Activated CD4-positive, alpha-beta memory T cell treated with anti-CD3 and anti-CD28 coated beads for 36 hours (primary cell): ENCODE measurements around the gene SNX8. TPM values are rescaled to one million over a fixed set of nuclear protein-coding genes. Genes with fewer than 3 reads are reported as not detected.

Experiments used
- CTCF ChIA-PET: fragments of 350-600 bp; sonication (Branson Sonifier 250); formaldehyde crosslinking; loops from one replicate; lab custom pipeline; 2021; ENCODE audit warnings: antibody characterized with exemption, inconsistent platforms; lab: Charles Lee
- POLR2A ChIA-PET: fragments of 350-600 bp; sonication (Branson Sonifier 250); formaldehyde crosslinking; loops from one replicate; lab custom pipeline; 2021; ENCODE audit warnings: antibody characterized with exemption; lab: Charles Lee
- DNase-seq: peaks from one replicate; pipeline ENCODE4 v3.0.0-alpha.2; 2020
- H3K27ac Mint-ChIP-seq: one replicate; pipeline ENCODE4 v1.8.0; 2021; ENCODE audit warnings: mixed read lengths
- H3K27me3 Mint-ChIP-seq: one replicate; pipeline ENCODE4 v1.8.0; 2021; ENCODE audit warnings: mixed read lengths
- H3K36me3 Mint-ChIP-seq: one replicate; pipeline ENCODE4 v1.8.0; 2021; ENCODE audit warnings: mixed read lengths
- H3K4me1 Mint-ChIP-seq: one replicate; pipeline ENCODE4 v1.8.0; 2021; ENCODE audit warnings: low read depth, mixed read lengths
- H3K4me3 Mint-ChIP-seq: one replicate; pipeline ENCODE4 v1.8.0; 2021; ENCODE audit warnings: mild to moderate bottlenecking, mixed read lengths
- H3K9me3 Mint-ChIP-seq: one replicate; pipeline ENCODE4 v1.8.0; 2021; ENCODE audit warnings: mixed read lengths
- intact Hi-C: fragments of 100-400 bp; cut with micrococcal nuclease; formaldehyde crosslinking; loops from one replicate; pipeline ENCODE4 v1.15.1; 2023
- total RNA-seq, 2 experiments: library from RNA; stranded (reverse); gene quantifications; one replicate each; pipeline ENCODE4 v1.2.3, GENCODE V29; 2021

SNX8 gene
- total RNA-seq, 2 experiments from 2014 or later, result 35.4 to 40.2 TPM

DNA sequence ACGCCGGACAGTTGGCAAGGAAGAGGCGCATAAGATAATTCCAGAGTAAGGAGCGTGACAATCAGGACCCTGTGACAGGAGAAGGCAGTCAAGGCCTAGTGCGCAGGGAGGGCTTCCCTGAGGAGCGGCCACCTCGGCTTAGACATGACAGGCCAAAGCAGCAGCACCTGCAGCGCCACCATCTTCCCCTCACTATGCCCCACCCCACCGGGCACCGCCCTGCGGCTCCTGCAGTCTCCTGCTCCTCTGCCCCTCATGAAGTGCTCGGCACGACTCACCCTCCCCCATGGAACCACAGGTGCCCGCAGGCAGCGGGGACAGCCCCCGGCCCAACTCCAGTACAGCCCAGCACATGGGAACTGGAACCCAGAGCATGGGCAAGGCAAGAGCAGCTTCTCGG is 93.3 kb downstream of the SNX8 start:
- H3K27me3 Mint-ChIP-seq, result no peaks in the 10 kb centered on the region
- POLR2A ChIA-PET, result no interaction called here
- H3K4me3 Mint-ChIP-seq, result no peak overlapping the region
- H3K27ac Mint-ChIP-seq, result no peak overlapping the region
- H3K9me3 Mint-ChIP-seq, result no peaks in the 10 kb centered on the region
- no peak for DNase-seq
- intact Hi-C loops, result no loop called here
- H3K36me3 Mint-ChIP-seq, result peaks cover 32% of the 10 kb centered on the region
- CTCF ChIA-PET, result no interaction called here
- no peaks in the 10 kb centered on the region for H3K4me1 Mint-ChIP-seq

DNA sequence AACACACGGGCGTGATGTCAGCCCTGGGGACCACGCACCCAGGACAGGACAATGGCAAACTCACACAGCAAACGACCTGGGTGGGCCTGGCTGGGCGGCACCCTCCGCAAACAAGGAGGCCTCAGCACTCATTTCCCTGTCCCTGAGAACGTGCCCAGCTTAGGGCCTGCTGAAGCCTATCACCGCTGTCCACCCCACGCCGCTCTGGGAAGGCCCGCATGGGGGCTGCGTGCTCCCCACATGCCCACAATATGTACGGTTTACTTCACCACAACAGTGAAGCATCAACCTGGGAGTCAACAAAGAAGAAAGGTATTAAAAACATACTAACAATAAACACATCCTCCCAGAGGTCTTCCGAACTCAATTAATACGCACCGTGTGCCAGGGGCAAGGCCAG is 93.7 kb downstream of the SNX8 start:
- Mint-ChIP-seq H3K9me3 (no peaks in the 10 kb centered on the region), H3K27me3 (no peaks in the 10 kb centered on the region), H3K27ac (no peak overlapping the region), H3K4me1 (no peaks in the 10 kb centered on the region), H3K4me3 (no peak overlapping the region), H3K36me3 (peaks cover 34% of the 10 kb centered on the region)
- intact Hi-C loops, result no loop called here
- POLR2A ChIA-PET, result no interaction called here
- no peak for DNase-seq
- CTCF ChIA-PET, result no interaction called here

DNA sequence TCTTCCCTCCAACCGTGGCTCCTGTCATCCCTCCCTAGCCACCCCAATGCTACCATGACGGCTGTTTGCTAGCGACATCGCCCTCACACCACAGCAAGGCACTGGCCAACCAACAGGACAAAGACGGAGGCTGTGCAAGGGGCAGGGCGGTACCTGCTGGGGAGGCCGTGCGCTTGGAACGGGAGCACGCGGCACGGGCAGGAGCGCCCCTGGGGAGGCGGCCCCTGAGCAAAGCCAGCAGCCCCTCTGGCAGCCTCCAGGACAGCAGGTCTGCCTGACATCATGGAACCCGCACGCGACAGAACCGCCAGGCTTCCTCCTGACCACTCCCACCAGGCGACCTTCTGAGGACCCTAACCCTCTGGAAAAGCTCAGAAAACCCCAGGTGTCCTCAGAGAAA is 94.2 kb downstream of the SNX8 start:
- DNase-seq, result no peak
- Mint-ChIP-seq H3K36me3 (peaks cover 34% of the 10 kb centered on the region), H3K27ac (no peak overlapping the region), H3K27me3 (no peaks in the 10 kb centered on the region), H3K4me1 (no peaks in the 10 kb centered on the region), H3K4me3 (no peak overlapping the region), H3K9me3 (no peaks in the 10 kb centered on the region)
- intact Hi-C loops, result no loop called here
- POLR2A ChIA-PET, result no interaction called here
- CTCF ChIA-PET, result no interaction called here

DNA sequence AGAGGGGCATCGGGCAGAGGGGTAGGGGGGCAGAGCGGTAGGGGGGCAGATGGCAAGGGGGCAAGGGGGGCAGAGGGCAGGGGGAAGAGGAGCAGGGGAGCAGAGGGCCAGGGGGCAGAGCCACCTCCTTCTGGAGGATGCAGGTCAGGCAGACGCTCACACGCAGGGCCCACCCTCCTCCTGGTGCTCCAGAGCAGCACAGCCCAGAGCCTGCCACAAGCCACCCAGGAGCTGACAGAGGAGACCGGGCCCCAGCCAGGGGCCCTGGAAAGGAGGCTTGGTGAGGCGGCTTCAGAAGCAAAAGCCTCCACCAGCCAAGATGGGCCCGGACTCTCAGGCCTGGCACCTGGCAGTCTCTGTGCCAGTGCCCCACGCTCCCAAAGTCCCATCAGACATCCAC is 94.6 kb downstream of the SNX8 start:
- Mint-ChIP-seq H3K27ac (no peak overlapping the region), H3K27me3 (no peaks in the 10 kb centered on the region), H3K36me3 (peaks cover 36% of the 10 kb centered on the region), H3K4me1 (peaks cover 3% of the 10 kb centered on the region), H3K9me3 (no peaks in the 10 kb centered on the region), H3K4me3 (no peak overlapping the region)
- CTCF ChIA-PET, result no interaction called here
- POLR2A ChIA-PET, result no interaction called here
- DNase-seq, result no peak
- intact Hi-C loops, result no loop called here

DNA sequence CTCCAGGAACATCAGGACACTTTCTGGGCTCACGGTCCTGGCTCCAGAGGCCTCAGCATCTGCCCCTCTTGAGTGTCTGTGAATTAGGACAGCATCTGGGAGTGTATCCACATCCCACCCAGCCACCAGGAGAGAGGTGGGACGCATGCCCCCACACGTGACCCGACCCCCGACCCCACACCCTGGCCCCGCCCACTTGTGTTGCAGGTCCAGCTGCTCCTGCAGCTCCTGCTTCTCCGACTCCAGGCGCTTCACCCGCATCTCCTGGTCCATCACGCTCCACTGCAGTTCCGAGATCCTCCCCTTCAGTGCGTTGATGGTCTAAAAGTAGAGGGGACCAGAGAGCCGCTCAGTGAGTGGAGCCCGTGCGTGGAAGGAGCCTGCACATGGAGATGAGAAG is 95.1 kb downstream of the SNX8 start:
- ChIA-PET POLR2A (no interaction called here), CTCF (no interaction called here)
- H3K36me3 Mint-ChIP-seq, result peaks cover 35% of the 10 kb centered on the region
- no peaks in the 10 kb centered on the region for H3K9me3 Mint-ChIP-seq
- no peak overlapping the region for H3K27ac Mint-ChIP-seq
- H3K4me3 Mint-ChIP-seq, result no peak overlapping the region
- no peak for DNase-seq
- H3K4me1 Mint-ChIP-seq, result peaks cover 4% of the 10 kb centered on the region
- H3K27me3 Mint-ChIP-seq, result no peaks in the 10 kb centered on the region
- intact Hi-C loops, result no loop called here

DNA sequence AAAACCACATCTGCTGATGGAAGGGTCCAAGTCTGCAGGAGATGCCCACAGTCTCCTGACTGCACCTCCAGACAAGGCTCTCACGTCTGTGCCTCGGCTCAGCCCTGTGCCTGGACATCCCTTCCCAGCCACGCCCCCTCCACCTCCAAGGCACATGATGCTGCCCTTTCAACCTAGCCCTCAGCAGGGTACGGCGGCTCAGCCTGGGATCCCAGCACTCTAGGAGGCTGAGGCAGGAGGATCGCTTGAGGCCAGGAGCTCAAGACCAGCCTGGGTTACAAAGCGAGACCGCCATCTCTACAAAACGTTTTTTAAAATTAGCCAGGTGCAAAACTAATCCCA is 95.8 kb downstream of the SNX8 start:
- Mint-ChIP-seq H3K36me3 (peaks cover 37% of the 10 kb centered on the region), H3K27me3 (no peaks in the 10 kb centered on the region), H3K27ac (no peak overlapping the region), H3K9me3 (no peaks in the 10 kb centered on the region), H3K4me1 (peaks cover 4% of the 10 kb centered on the region), H3K4me3 (no peak overlapping the region)
- intact Hi-C loops, result no loop called here
- POLR2A ChIA-PET, result no interaction called here
- CTCF ChIA-PET, result no interaction called here
- no peak for DNase-seq

DNA sequence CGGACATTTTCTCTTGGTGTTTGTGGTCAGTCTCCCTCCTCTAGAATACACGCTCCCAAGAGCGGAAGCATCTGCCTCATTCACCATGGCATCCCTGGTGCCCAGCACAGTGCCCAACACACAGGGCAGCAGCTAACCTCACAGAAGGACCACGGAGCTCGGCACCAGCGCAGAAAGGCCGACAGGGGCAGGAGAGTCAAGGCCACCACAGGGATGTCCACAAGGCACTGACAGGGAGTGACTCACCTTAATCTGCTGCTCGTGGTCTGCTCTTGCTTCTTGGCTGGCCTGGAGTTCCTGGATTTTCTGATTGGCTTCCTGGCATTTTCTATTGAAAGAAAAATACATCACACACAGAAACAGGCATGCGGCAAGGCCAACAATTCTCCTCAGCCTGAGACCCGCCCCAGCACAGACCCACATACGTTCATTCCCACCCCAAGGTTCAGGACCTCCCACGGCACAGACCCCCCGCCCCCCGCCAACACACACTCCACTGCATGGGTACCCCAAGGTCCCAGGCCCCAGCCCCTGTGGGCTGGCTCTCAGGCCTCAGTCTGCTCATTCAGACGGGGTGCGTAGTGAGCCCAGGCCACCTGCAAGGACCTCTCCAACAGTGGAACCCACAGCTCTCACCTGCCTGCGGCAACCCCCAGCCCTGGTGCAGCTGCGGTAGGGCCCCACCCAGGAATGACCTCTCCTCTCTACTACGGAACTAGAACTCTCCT is 96.4 kb downstream of the SNX8 start:
- ChIA-PET CTCF (no interaction called here), POLR2A (no interaction called here)
- intact Hi-C loops, result no loop called here
- peaks cover 37% of the 10 kb centered on the region for H3K36me3 Mint-ChIP-seq
- H3K27ac Mint-ChIP-seq, result no peak overlapping the region
- H3K4me3 Mint-ChIP-seq, result no peak overlapping the region
- no peaks in the 10 kb centered on the region for H3K9me3 Mint-ChIP-seq
- DNase-seq, result no peak
- peaks cover 4% of the 10 kb centered on the region for H3K4me1 Mint-ChIP-seq
- H3K27me3 Mint-ChIP-seq, result no peaks in the 10 kb centered on the region

DNA sequence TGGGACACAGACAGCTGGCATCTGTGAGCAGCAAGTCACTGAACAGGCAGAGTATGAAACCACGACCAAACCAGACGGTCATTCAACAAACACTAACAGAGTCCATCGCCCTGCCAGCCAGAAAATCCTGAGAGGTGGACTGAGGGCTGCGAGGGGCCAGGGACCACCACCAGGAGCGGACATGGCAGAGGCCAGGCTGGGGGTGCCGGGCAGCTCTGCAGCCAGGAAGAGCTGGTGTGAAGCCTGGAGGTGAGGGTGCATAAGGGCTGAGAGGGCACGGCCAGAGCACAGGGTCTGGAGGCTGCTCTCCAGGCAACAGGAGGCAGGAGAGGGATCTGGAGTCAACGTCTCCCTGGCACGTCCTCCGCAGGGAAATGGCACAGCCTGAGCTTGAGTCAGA is 97.0 kb downstream of the SNX8 start:
- Mint-ChIP-seq H3K27ac (no peak overlapping the region), H3K36me3 (peaks cover 39% of the 10 kb centered on the region), H3K4me3 (no peak overlapping the region), H3K27me3 (no peaks in the 10 kb centered on the region), H3K9me3 (no peaks in the 10 kb centered on the region), H3K4me1 (peaks cover 4% of the 10 kb centered on the region)
- no peak for DNase-seq
- POLR2A ChIA-PET, result no interaction called here
- CTCF ChIA-PET, result no interaction called here
- intact Hi-C loops, result no loop called here

DNA sequence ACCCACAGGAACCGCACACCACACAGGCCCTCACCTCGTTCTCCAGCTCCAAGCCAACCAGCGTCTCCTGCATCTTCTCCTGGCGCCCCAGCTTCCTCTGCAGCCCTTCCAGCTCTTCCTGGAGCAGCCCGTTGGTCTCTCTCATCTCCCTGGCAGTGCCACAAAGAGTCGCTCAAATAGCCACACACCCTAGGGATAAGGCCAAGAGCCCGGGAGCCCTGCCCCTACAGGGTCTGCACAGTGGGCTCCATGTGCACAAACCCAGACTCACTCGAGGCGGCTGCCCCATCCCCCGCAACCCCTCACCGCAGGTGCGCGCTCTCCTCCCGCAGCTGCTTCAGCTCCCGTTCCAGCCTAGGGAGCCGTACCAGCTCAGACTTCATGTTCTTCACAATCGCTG is 98.4 kb downstream of the SNX8 start:
- Mint-ChIP-seq H3K4me1 (peaks cover 4% of the 10 kb centered on the region), H3K27me3 (no peaks in the 10 kb centered on the region), H3K27ac (no peak overlapping the region), H3K4me3 (no peak overlapping the region), H3K36me3 (peaks cover 39% of the 10 kb centered on the region), H3K9me3 (no peaks in the 10 kb centered on the region)
- ChIA-PET CTCF (interaction anchor here (1.1 kb wide), 1 partner anchor 8 kb away, joined by 3 read pairs; no protein-coding TSS in a partner anchor), POLR2A (no interaction called here)
- DNase-seq, result no peak
- intact Hi-C loops, result no loop called here

DNA sequence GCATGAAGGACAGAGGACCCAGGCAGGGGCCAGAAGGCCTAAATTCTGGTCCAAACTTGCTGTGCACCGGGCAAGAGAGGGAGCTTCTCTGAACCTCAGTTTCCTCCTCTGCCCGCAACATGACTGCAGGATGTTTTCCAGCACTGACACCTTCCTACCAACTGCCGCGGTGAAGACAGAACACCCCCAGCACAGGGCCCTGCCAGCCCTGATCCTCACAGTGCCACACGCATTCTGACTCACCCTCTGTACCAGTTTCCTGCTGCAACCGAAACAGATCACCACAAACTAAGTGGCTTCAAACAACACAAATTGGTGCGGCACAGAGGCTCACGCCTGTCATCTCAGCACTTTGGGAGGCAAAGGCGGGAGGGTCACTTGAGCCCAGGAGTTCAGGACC is 99.6 kb downstream of the SNX8 start:
- Mint-ChIP-seq H3K27ac (peak overlapping the region; percentile 28), H3K4me1 (peaks cover 4% of the 10 kb centered on the region), H3K4me3 (no peak overlapping the region), H3K36me3 (peaks cover 41% of the 10 kb centered on the region), H3K27me3 (no peaks in the 10 kb centered on the region), H3K9me3 (no peaks in the 10 kb centered on the region)
- ChIA-PET POLR2A (no interaction called here), CTCF (interaction anchor here (1.1 kb wide), 1 partner anchor 9 kb away, joined by 3 read pairs; no protein-coding TSS in a partner anchor)
- peak; percentile 60 for DNase-seq
- intact Hi-C loops, result no loop called here

DNA sequence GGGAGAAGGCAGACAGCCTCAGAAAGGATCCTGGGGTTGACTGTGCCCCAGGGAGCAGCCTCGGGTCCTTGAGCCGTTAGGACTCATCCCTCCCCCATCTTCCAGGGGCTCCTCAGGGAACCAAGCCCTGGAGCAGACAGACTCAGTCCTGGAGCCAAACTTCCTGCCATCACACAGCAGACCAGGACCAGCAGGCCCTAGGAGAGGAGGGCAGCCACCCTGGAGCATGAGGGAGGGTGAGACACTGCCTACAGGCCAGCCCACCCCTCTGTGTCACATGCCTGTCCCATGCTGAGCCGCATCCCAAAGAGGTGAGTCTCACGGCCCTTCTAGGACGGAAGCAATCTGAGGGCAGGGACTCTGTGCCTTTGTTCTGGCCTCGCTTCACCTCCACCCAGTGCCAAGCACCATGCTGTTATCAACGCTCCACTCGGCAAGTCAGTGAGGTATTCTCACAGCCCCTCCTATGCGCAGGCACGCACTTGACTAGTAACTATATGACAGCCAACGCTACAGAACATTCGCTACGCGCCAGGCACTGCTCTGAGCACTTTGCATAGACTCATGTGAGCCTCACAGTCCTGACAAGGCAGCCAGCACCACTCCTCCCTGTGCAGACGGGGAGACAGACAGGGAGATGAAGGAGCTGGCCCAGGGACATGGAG is 100.6 kb downstream of the SNX8 start:
- Mint-ChIP-seq H3K4me1 (peaks cover 4% of the 10 kb centered on the region), H3K36me3 (peaks cover 45% of the 10 kb centered on the region), H3K4me3 (no peak overlapping the region), H3K27me3 (no peaks in the 10 kb centered on the region), H3K9me3 (no peaks in the 10 kb centered on the region), H3K27ac (no peak overlapping the region)
- intact Hi-C loops, result no loop called here
- no peak for DNase-seq
- ChIA-PET CTCF (no interaction called here), POLR2A (no interaction called here)

DNA sequence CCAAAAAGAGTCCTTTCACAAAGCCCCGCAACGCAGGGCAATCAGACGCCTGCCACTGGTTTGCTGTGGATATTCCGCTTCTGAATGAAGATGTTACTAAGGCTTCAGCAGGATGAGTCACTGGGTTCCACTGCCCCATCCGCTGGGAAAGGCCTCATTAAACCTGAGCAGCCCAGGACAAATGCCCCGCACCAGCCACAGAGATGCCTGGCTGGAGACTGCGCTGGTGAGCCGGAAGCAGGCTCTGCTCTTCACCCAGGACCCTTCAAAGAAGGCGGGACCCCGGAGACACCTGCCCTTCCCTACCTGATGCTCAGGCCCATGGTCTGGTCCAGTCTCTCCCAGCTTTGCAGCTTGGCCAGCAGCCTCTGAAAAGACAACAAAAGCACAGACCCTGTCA is 101.3 kb downstream of the SNX8 start:
- CTCF ChIA-PET, result no interaction called here

DNA sequence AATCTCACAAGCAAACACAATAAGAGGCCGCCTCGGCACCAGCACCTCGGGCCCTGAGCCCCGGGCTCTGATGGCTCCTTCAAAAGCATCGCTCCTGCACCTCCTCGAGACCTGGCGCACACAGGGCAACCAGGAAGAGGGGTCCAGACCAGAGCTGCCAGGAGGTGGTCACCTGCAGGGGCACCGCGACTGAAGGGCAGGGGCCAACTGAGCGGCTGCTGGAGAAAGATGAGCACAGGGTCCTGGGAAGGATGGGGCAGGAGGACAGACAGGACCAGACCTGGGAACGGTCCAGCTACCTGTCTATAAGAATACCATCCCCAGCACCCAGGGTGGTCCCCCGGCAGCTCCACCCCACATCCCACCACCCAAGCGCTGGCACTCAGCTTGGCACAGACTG is 102.3 kb downstream of the SNX8 start:
- no peak for DNase-seq
- CTCF ChIA-PET, result no interaction called here
- Mint-ChIP-seq H3K9me3 (no peaks in the 10 kb centered on the region), H3K27me3 (no peaks in the 10 kb centered on the region), H3K4me1 (peaks cover 4% of the 10 kb centered on the region), H3K4me3 (no peak overlapping the region), H3K27ac (no peak overlapping the region), H3K36me3 (peaks cover 41% of the 10 kb centered on the region)
- POLR2A ChIA-PET, result no interaction called here
- intact Hi-C loops, result no loop called here

More for the DNA sequence above, 101.3 kb downstream of the SNX8 start:
- Mint-ChIP-seq H3K27ac (no peak overlapping the region), H3K36me3 (peaks cover 41% of the 10 kb centered on the region), H3K27me3 (no peaks in the 10 kb centered on the region), H3K9me3 (no peaks in the 10 kb centered on the region), H3K4me1 (peaks cover 4% of the 10 kb centered on the region), H3K4me3 (no peak overlapping the region)
- intact Hi-C loops, result no loop called here
- POLR2A ChIA-PET, result no interaction called here
- DNase-seq, result no peak
